Measurements from ENCODE around the gene ERVMER34-1.

ERVMER34-1 gene

DNA sequence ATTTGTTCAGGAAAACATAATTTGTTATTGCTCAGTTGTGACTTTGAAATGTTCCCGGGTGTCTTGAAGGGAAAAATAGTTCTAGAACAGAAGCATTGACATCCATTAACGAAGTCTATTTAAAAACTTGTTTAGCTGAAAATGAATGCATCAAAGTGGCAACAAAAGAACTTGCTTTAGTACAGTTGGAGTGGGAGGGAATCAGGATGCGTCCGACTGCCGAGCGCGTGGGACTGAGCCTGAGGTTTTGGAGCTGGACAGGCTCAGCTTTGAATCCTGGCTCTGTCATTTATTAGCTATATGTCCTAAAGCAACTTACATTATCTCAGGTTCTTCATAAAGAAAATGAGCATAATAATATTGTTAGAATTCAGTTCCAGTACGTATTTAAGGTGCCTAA, 9.0 kb upstream of the ERVMER34-1 start:
- no peak overlapping the region for H2AFZ ChIP-seq (ENCODE audit: low read length)
- H4K20me1 ChIP-seq (ENCODE audit: insufficient read depth, low read length, poor library complexity, severe bottlenecking): no peaks in the 10 kb centered on the region
- no peak overlapping the region for H3K4me2 ChIP-seq (ENCODE audit: low read depth, low read length, poor library complexity, severe bottlenecking)
- H3K27me3 ChIP-seq (ENCODE audit: insufficient read depth, low read length, poor library complexity, severe bottlenecking): no peaks in the 10 kb centered on the region
- TF ChIP-seq EZH2phosphoT487 (IDR thresholded peaks at IDR 0.05; ENCODE audit: borderline replicate concordance) (no peak), CTCF (conservative IDR thresholded peaks at IDR 0.05; ENCODE audit: low read length) (no peak)
- no peaks in the 10 kb centered on the region for H3K79me2 ChIP-seq (ENCODE audit: insufficient read depth, low read length)
- H3K9ac ChIP-seq (ENCODE audit: low read depth, low read length, poor library complexity, severe bottlenecking): no peak overlapping the region
- no peak overlapping the region for H3K4me3 ChIP-seq (ENCODE audit: low read length, poor library complexity, severe bottlenecking)
- H3K9me3 ChIP-seq (ENCODE audit: insufficient read depth, low read depth, low read length): no peaks in the 10 kb centered on the region
- H3F3A ChIP-seq (ENCODE audit: low read depth): no peaks in the 10 kb centered on the region
- no peaks in the 10 kb centered on the region for H3K36me3 ChIP-seq (ENCODE audit: insufficient read depth, low read length)
- H3K4me1 ChIP-seq (ENCODE audit: insufficient read depth, low read length, poor library complexity, severe bottlenecking): no peaks in the 10 kb centered on the region
- H3K9me2 ChIP-seq (replicated peaks; ENCODE audit: low read depth, low read length): no peaks in the 10 kb centered on the region

DNA sequence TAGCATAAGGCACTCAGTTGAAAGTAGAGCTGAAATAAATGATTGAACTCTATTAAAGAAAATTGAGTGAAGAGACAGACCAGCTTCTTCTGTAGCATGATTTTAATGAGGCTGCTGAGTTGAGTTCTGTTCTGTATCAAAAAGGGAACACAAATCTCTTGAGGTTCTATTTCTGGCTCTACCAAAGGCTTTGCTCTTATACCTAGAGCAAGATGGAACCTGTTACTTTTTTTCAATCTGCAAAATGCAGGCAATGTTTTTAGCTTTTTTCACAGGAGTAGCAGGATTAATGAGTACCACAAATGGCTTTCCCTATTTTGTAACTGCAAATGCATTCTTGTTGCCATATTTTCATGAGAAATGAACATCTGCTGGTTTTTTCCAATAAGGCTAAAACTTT, 4.2 kb upstream of the ERVMER34-1 start:
- no peak overlapping the region for H2AFZ ChIP-seq (ENCODE audit: low read length)
- H3K4me1 ChIP-seq (ENCODE audit: insufficient read depth, low read length, poor library complexity, severe bottlenecking): no peaks in the 10 kb centered on the region
- H4K20me1 ChIP-seq (ENCODE audit: insufficient read depth, low read length, poor library complexity, severe bottlenecking): no peaks in the 10 kb centered on the region
- no peaks in the 10 kb centered on the region for H3F3A ChIP-seq (ENCODE audit: low read depth)
- no peaks in the 10 kb centered on the region for H3K79me2 ChIP-seq (ENCODE audit: insufficient read depth, low read length)
- H3K36me3 ChIP-seq (ENCODE audit: insufficient read depth, low read length): no peaks in the 10 kb centered on the region
- H3K9ac ChIP-seq (ENCODE audit: low read depth, low read length, poor library complexity, severe bottlenecking): no peak overlapping the region
- H3K4me2 ChIP-seq (ENCODE audit: low read depth, low read length, poor library complexity, severe bottlenecking): no peak overlapping the region
- no peaks in the 10 kb centered on the region for H3K9me3 ChIP-seq (ENCODE audit: insufficient read depth, low read depth, low read length)
- no peak overlapping the region for H3K4me3 ChIP-seq (ENCODE audit: low read length, poor library complexity, severe bottlenecking)
- H3K27me3 ChIP-seq (ENCODE audit: insufficient read depth, low read length, poor library complexity, severe bottlenecking): no peaks in the 10 kb centered on the region
- no peak for TF ChIP-seq CTCF (conservative IDR thresholded peaks at IDR 0.05; ENCODE audit: low read length)
- no peak for TF ChIP-seq EZH2phosphoT487 (IDR thresholded peaks at IDR 0.05; ENCODE audit: borderline replicate concordance)
- H3K9me2 ChIP-seq (replicated peaks; ENCODE audit: low read depth, low read length): no peaks in the 10 kb centered on the region

- H3K4me1 ChIP-seq (ENCODE audit: insufficient read depth, low read length, poor library complexity, severe bottlenecking): no peaks in the 10 kb centered on the region
- TF ChIP-seq CTCF (conservative IDR thresholded peaks at IDR 0.05; ENCODE audit: low read length) (no peak), EZH2phosphoT487 (IDR thresholded peaks at IDR 0.05; ENCODE audit: borderline replicate concordance) (no peak)
- H3K9me3 ChIP-seq (ENCODE audit: insufficient read depth, low read depth, low read length): no peaks in the 10 kb centered on the region
- no peak overlapping the region for H3K4me3 ChIP-seq (ENCODE audit: low read length, poor library complexity, severe bottlenecking)
- H2AFZ ChIP-seq (ENCODE audit: low read length): no peak overlapping the region
- H3K9ac ChIP-seq (ENCODE audit: low read depth, low read length, poor library complexity, severe bottlenecking): no peak overlapping the region
- no peaks in the 10 kb centered on the region for H3K9me2 ChIP-seq (replicated peaks; ENCODE audit: low read depth, low read length)
- H3K79me2 ChIP-seq (ENCODE audit: insufficient read depth, low read length): no peaks in the 10 kb centered on the region
- no peaks in the 10 kb centered on the region for H4K20me1 ChIP-seq (ENCODE audit: insufficient read depth, low read length, poor library complexity, severe bottlenecking)
- H3F3A ChIP-seq (ENCODE audit: low read depth): no peaks in the 10 kb centered on the region
- no peaks in the 10 kb centered on the region for H3K36me3 ChIP-seq (ENCODE audit: insufficient read depth, low read length)
- H3K27me3 ChIP-seq (ENCODE audit: insufficient read depth, low read length, poor library complexity, severe bottlenecking): no peaks in the 10 kb centered on the region
- no peak overlapping the region for H3K4me2 ChIP-seq (ENCODE audit: low read depth, low read length, poor library complexity, severe bottlenecking)
Observed at GRCh38 chr4:52752936-52753335, 1.7 kb upstream of the ERVMER34-1 start.
